ENCODE measurements around the gene RPLP1. TPM values are rescaled to one million over a fixed set of nuclear protein-coding genes. Genes with fewer than 3 reads are reported as not detected.

Gene RPLP1
- total and polyA plus RNA-seq, 9 of the 15 experiments (the other 6 are each of a cell fraction or from before 2014, with no cell fraction given): 76.3 to 3,053 (median 847) TPM

DNA sequence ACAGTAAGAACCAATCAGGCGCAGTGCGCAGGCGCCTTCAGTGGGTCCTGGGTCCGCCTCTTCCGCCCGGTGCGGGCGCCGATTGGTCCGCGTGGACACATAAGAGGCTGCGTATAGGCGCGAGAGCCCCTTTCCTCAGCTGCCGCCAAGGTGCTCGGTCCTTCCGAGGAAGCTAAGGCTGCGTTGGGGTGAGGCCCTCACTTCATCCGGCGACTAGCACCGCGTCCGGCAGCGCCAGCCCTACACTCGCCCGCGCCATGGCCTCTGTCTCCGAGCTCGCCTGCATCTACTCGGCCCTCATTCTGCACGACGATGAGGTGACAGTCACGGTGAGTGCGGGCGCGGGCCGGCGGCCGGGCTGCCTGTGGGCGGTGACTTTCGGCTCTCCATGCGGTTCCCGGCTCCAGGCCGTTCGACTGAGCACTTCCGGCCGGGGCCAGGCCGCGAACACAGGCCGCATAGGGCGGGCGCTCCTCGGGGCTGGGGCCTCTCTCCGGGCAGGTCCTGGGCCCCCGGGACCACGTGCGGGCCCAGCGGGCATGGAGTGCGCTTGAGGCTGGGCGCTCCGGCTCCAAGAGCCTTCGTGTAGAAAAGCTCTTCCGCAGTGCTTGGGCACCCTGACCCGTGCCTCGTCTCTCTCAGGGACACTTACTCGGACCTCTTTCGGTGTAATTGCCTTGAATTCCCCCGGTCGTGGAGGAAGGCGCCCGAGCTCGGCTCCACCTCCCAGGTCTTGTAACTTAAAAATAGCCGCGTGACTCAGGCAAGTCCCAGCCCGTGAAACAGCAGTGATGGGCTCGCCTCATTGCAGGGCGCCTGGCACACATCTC, at the start of gene RPLP1 (continued):
- TF ChIP-seq, protein P1, sequence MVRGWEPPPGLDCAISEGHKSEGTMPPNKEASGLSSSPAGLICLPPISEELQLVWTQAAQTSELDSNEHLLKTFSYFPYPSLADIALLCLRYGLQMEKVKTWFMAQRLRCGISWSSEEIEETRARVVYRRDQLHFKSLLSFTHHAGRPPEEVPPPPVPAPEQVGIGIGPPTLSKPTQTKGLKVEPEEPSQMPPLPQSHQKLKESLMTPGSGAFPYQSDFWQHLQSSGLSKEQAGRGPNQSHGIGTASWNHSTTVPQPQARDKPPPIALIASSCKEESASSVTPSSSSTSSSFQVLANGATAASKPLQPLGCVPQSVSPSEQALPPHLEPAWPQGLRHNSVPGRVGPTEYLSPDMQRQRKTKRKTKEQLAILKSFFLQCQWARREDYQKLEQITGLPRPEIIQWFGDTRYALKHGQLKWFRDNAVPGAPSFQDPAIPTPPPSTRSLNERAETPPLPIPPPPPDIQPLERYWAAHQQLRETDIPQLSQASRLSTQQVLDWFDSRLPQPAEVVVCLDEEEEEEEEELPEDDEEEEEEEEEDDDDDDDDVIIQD (CRISPR knock-in tag; IDR thresholded peaks at IDR 0.05): no peak
- TF ChIP-seq HMBOX1 (IDR thresholded peaks at IDR 0.05): no peak
- TF ChIP-seq TRIM24 (IDR thresholded peaks at IDR 0.05): peak in 1 of 2 experiments; percentile 44; a peak in 2 of 4 replicates
- peak; percentile 78 for TF ChIP-seq ARID4B (CRISPR knock-in tag; IDR thresholded peaks at IDR 0.05)
- peak; percentile 56 for TF ChIP-seq NFYB (IDR thresholded peaks at IDR 0.05; ENCODE audit: extremely low read depth, insufficient read length)
- peak; percentile 97; the same call in 1 of the 2 replicates for TF ChIP-seq ZNF282 (CRISPR knock-in tag; IDR thresholded peaks at IDR 0.05)
- TF ChIP-seq HDAC2 (IDR thresholded peaks at IDR 0.05): 0 out of 2 replicates have a peak, but pooled peaks have one; percentile 38
- TF ChIP-seq, protein P2, sequence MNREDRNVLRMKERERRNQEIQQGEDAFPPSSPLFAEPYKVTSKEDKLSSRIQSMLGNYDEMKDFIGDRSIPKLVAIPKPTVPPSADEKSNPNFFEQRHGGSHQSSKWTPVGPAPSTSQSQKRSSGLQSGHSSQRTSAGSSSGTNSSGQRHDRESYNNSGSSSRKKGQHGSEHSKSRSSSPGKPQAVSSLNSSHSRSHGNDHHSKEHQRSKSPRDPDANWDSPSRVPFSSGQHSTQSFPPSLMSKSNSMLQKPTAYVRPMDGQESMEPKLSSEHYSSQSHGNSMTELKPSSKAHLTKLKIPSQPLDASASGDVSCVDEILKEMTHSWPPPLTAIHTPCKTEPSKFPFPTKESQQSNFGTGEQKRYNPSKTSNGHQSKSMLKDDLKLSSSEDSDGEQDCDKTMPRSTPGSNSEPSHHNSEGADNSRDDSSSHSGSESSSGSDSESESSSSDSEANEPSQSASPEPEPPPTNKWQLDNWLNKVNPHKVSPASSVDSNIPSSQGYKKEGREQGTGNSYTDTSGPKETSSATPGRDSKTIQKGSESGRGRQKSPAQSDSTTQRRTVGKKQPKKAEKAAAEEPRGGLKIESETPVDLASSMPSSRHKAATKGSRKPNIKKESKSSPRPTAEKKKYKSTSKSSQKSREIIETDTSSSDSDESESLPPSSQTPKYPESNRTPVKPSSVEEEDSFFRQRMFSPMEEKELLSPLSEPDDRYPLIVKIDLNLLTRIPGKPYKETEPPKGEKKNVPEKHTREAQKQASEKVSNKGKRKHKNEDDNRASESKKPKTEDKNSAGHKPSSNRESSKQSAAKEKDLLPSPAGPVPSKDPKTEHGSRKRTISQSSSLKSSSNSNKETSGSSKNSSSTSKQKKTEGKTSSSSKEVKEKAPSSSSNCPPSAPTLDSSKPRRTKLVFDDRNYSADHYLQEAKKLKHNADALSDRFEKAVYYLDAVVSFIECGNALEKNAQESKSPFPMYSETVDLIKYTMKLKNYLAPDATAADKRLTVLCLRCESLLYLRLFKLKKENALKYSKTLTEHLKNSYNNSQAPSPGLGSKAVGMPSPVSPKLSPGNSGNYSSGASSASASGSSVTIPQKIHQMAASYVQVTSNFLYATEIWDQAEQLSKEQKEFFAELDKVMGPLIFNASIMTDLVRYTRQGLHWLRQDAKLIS (CRISPR knock-in tag; IDR thresholded peaks at IDR 0.05): peak; percentile 97
- TF ChIP-seq SP2 (IDR thresholded peaks at IDR 0.05; ENCODE audit: extremely low read depth, low read depth, low read length, poor library complexity, severe bottlenecking): peak; percentile 41
- TF ChIP-seq, protein P3, sequence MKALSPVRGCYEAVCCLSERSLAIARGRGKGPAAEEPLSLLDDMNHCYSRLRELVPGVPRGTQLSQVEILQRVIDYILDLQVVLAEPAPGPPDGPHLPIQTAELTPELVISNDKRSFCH (CRISPR knock-in tag; IDR thresholded peaks at IDR 0.05): no peak
- TF ChIP-seq, protein P3 (tag; IDR thresholded peaks at IDR 0.05): peak; percentile 55; the same call in 1 of the 2 replicates
- no peak for TF ChIP-seq ZNF146 (CRISPR knock-in tag; IDR thresholded peaks at IDR 0.05; ENCODE audit: unreplicated experiment)
- TF ChIP-seq NFXL1 (CRISPR knock-in tag; IDR thresholded peaks at IDR 0.05): no peak
- peak; percentile 70 for TF ChIP-seq NELFE (IDR thresholded peaks at IDR 0.05; ENCODE audit: insufficient read depth, insufficient read length)

Measured in K562 (cell line).